HUES6 (cell line): ENCODE data around the gene SLC5A5.

ENCODE experiments used
- H3K27ac ChIP-seq: 2 replicates; pipeline ENCODE4 v1.7.0; 2013; ENCODE audit warnings: low read depth, mild to moderate bottlenecking, low read length, inconsistent platforms
- H3K27me3 ChIP-seq: 2 replicates; pipeline ENCODE4 v1.6.1; 2013; ENCODE audit warnings: low read length; ENCODE audit not compliant: control insufficient read depth, insufficient read depth
- H3K36me3 ChIP-seq: 2 replicates; pipeline ENCODE4 v1.6.1; 2013; ENCODE audit warnings: low read length; ENCODE audit not compliant: control insufficient read depth, insufficient read depth
- H3K4me1 ChIP-seq: 2 replicates; pipeline ENCODE4 v1.6.1; 2013; ENCODE audit warnings: low read length; ENCODE audit not compliant: control insufficient read depth, insufficient read depth
- H3K4me3 ChIP-seq: 2 replicates; pipeline ENCODE4 v1.5.1; 2013; ENCODE audit warnings: low read depth, low read length
- H3K9ac ChIP-seq: one replicate; pipeline ENCODE4 v1.6.1; 2013; ENCODE audit warnings: mild to moderate bottlenecking, low read length
- H3K9me3 ChIP-seq: 2 replicates; pipeline ENCODE4 v1.6.1; 2013; ENCODE audit warnings: low read depth, low read length; ENCODE audit not compliant: control insufficient read depth, insufficient read depth

Gene SLC5A5

GRCh38 chr19:17865364-17866311, 6.1 kb upstream of the SLC5A5 start:
- H3K36me3 ChIP-seq = peaks cover 44% of the 10 kb centered on the region
- no peak overlapping the region for H3K9ac ChIP-seq
- no peaks in the 10 kb centered on the region for H3K9me3 ChIP-seq
- peaks cover 11% of the 10 kb centered on the region; the same call in 1 of the 2 replicates for H3K27me3 ChIP-seq
- peaks cover 15% of the 10 kb centered on the region for H3K4me1 ChIP-seq
- H3K27ac ChIP-seq = no peak overlapping the region
- no peak overlapping the region for H3K4me3 ChIP-seq

GRCh38 chr19:17866312-17866963, 5.3 kb upstream of the SLC5A5 start:
- Histone ChIP-seq H3K4me3 (no peak overlapping the region), H3K36me3 (peaks cover 36% of the 10 kb centered on the region), H3K9me3 (no peaks in the 10 kb centered on the region), H3K27ac (no peak overlapping the region), H3K27me3 (peaks cover 19% of the 10 kb centered on the region), H3K4me1 (peaks cover 11% of the 10 kb centered on the region), H3K9ac (no peak overlapping the region)

- Histone ChIP-seq H3K4me3 (no peak overlapping the region), H3K4me1 (peaks cover 11% of the 10 kb centered on the region), H3K27ac (no peak overlapping the region), H3K36me3 (peaks cover 30% of the 10 kb centered on the region), H3K9me3 (no peaks in the 10 kb centered on the region), H3K27me3 (peaks cover 24% of the 10 kb centered on the region), H3K9ac (no peak overlapping the region)
Measured at GRCh38 chr19:17866964-17867486, 4.7 kb upstream of the SLC5A5 start.

- H3K9ac ChIP-seq = peak overlapping the region; percentile 42
- H3K4me3 ChIP-seq = no peak overlapping the region
- H3K27me3 ChIP-seq = peaks cover 37% of the 10 kb centered on the region
- peaks cover 11% of the 10 kb centered on the region for H3K4me1 ChIP-seq
- no peak overlapping the region; the same call in 1 of the 2 replicates for H3K27ac ChIP-seq
- no peaks in the 10 kb centered on the region for H3K9me3 ChIP-seq
- H3K36me3 ChIP-seq = peaks cover 13% of the 10 kb centered on the region
Measured at GRCh38 chr19:17868669-17869068, 3.1 kb upstream of the SLC5A5 start.

- H3K4me3 ChIP-seq = no peak overlapping the region
- peak overlapping the region; percentile 26 for H3K9ac ChIP-seq
- peaks cover 8% of the 10 kb centered on the region for H3K36me3 ChIP-seq
- H3K9me3 ChIP-seq = no peaks in the 10 kb centered on the region
- H3K27ac ChIP-seq = no peak overlapping the region; the same call in 1 of the 2 replicates
- peaks cover 11% of the 10 kb centered on the region for H3K4me1 ChIP-seq
- peaks cover 40% of the 10 kb centered on the region for H3K27me3 ChIP-seq
Measured at GRCh38 chr19:17869114-17869608, 2.6 kb upstream of the SLC5A5 start.

DNA sequence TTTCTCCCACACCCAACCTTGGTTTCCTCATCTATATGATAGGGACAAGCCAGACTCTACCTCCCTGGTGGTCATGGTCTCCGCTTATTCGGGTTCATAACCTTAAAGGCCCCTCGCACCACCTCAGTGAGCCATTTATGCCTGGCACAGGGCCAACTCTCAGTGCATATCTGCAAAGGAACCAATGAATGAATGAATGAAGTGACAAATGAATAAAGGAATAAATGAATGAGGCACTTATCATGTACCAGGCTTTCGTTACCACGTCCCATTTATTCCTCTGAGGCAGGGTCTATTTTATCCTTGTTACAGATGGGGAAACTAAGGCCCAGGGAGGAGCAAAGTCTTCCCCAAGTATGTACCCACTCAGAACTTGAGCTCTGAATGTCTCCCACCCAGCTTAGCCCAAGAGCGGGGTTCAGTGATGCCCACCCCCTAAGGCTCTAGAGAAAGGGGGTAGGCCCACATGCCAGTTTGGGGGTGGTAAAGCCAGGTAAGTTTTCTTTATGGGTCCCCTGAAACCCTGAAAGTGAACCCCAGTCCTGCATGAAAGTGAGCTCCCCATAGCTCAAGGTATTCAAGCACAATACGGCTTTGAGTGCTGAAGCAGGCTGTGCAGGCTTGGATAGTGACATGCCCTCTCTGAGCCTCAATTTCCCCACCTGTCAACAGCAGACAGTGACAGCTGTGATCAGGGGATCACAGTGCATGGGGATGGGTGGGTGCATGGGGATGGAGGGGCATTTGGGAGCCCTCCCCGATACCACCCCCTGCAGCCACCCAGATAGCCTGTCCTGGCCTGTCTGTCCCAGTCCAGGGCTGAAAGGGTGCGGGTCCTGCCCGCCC, 490 bp upstream of the SLC5A5 start:
- peaks cover 14% of the 10 kb centered on the region for H3K4me1 ChIP-seq
- 0 out of 2 replicates have a peak overlapping the region, but pooled peaks have one; percentile 32 for H3K4me3 ChIP-seq
- no peaks in the 10 kb centered on the region for H3K9me3 ChIP-seq
- H3K36me3 ChIP-seq = no peaks in the 10 kb centered on the region
- no peak overlapping the region for H3K9ac ChIP-seq
- H3K27ac ChIP-seq = no peak overlapping the region
- H3K27me3 ChIP-seq = peaks cover 40% of the 10 kb centered on the region

- H3K27me3 ChIP-seq = peaks cover 40% of the 10 kb centered on the region
- H3K27ac ChIP-seq = no peak overlapping the region
- H3K4me3 ChIP-seq = no peak overlapping the region
Measured at GRCh38 chr19:17872251-17873001, 681 bp downstream of the SLC5A5 start.

GRCh38 chr19:17873786-17874757, 2.3 kb downstream of the SLC5A5 start:
- Histone ChIP-seq H3K4me3 (peak overlapping the region; percentile 81), H3K9me3 (no peaks in the 10 kb centered on the region), H3K36me3 (no peaks in the 10 kb centered on the region), H3K27ac (no peak overlapping the region), H3K4me1 (peaks cover 7% of the 10 kb centered on the region), H3K9ac (no peak overlapping the region), H3K27me3 (peaks cover 38% of the 10 kb centered on the region)

More at GRCh38 chr19:17872251-17873001, 681 bp downstream of the SLC5A5 start:
- Histone ChIP-seq H3K4me1 (peaks cover 14% of the 10 kb centered on the region), H3K9me3 (no peaks in the 10 kb centered on the region), H3K36me3 (no peaks in the 10 kb centered on the region), H3K9ac (no peak overlapping the region)

DNA sequence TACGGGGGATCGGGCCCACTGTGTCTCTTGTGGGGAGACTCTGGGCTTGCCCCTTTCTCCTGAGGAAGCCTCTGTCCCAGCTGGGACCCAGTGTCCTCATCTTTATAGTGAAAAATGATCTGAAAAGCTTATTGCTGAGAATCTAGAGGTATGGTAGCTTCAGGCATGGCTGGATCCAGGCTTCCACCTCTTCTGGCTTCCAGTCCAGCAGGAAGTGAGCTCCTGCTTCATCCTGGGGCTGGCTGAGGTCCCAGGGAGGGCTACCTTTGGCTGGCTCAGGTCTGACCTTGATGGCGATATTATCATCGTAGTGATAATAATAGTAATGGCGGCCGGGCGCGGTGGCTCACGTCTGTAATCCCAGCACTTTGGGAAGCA, 3.0 kb downstream of the SLC5A5 start:
- Histone ChIP-seq H3K27me3 (peaks cover 35% of the 10 kb centered on the region), H3K4me3 (peak overlapping the region; percentile 56), H3K36me3 (no peaks in the 10 kb centered on the region), H3K9ac (no peak overlapping the region), H3K27ac (no peak overlapping the region), H3K9me3 (no peaks in the 10 kb centered on the region), H3K4me1 (peaks cover 5% of the 10 kb centered on the region; the same call in 1 of the 2 replicates)
